Stimulated activated CD4-positive, alpha-beta T cell treated with anti-CD3 and anti-CD28 coated beads, Interleukin-2, amount 100 ng/mL, for 24 hours (primary cell): Measurements from ENCODE around the gene PRLR.

Experiments
- DNase-seq, 2 donors: peaks; one replicate each; pipeline ENCODE4 v3.0.0-alpha.2; 2020

The PRLR gene

GRCh38 chr5:35233121-35233520, 2.8 kb upstream of the PRLR start:
- DNase-seq, result no peak

DNA sequence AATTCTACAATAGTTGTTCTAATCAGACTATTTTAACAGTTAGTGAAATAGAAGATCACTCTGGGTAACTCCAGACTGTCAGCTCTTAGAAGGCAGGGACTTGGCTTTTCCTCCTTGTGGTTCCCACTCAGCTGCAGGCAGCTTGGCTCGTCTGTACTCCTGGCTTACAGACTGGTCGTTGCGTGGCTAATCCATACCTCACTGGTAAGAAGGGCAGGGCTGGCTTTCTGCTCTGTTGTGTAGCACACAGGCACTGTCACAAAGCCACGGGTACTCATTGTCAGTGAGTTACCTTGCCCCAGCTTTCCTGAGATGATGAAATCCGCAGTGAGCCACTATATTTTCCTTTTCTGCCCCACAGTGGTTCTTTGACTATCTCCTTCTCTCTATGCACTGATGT, 1.8 kb upstream of the PRLR start:
- no peak for DNase-seq

- peak in 1 of 2 donors; percentile 12 for DNase-seq
Observed at GRCh38 chr5:35229076-35230037, 930 bp downstream of the PRLR start.

- DNase-seq, result no peak
Observed at GRCh38 chr5:35228310-35228709, 2.0 kb downstream of the PRLR start.

DNA sequence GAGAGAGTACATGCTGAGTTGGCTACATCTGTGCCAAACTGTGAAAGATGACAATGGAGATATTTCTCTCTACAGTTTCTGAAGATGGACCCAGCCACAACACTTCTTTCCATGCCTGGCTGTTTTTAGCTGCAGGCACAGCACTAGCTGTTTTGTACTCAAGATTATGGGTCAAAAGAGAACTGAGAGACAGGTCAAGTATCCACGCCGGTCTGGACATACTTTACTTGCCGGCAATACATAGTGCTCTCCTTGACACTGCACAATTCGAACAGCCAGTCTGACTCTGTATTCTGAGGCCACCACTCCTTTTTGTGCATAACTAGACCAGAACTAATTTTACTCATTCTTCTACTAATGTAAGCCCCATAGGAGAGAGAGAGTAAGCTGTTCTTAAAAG, 2.6 kb downstream of the PRLR start:
- DNase-seq, result no peak

GRCh38 chr5:35223787-35224395, 6.4 kb downstream of the PRLR start:
- no peak for DNase-seq

DNA sequence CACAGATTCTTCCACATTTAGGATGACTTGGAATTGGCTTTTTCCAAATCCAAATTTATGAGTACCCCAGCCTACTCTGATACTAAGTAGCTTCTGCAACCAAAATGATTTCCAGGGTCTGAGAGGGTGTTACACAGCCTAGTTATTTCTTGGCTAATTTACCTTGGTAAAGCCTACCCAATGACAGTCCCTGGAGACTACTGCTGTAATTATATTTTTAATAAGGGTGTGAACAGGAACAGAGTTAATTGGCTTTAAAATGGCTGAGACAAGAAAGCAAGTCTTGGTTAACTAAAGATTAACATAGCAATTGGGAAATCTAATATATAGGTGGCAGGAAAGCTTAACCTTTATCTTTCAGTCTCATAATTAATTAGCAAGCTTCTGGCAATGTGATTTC, 9.3 kb downstream of the PRLR start:
- DNase-seq, result no peak

GRCh38 chr5:35218981-35219380, 11.3 kb downstream of the PRLR start:
- DNase-seq, result no peak

- no peak for DNase-seq
Observed at GRCh38 chr5:35214051-35214450, 16.2 kb downstream of the PRLR start.

DNA sequence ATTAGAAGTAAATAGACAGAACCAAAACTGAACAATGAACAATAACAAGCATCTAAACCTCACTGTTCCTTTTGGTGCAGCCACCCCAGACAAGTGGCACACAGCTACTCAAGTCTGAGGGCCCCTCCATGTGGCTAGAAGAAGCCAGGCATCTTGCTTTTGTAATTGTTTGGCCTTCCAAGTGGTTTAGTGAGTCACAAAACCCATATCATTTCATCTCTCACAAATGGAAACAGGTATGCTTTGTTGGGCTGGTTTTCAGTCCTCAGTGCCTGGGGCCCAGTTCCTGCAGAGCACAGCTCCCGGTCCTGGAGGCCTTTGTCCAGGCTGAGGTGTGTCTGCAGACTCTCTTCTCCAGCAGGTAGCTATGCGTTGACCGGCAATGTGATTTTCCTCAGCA, 16.7 kb downstream of the PRLR start:
- no peak for DNase-seq

- DNase-seq, result no peak
Observed at GRCh38 chr5:35212122-35212982, 17.9 kb downstream of the PRLR start.

- DNase-seq, result no peak
Observed at GRCh38 chr5:35209862-35210261, 20.4 kb downstream of the PRLR start.

DNA sequence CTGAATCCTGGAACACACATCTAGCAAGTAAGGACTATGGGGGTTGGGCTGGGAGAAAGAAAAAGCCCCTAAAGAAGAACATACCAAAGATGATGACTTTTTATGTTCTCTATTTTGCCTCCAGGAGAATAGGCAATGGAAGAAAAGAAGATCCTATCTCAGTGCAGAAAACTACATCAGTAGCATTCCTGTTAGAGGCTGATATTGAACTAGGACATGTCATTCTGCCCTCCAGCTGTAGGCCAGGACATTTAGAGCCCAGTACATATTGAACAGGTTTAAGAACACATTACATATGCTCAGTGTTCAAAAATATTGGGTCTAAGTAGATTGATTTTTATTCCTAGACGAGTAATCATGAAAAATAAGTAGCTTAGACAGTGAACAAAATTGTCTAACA, 24.7 kb downstream of the PRLR start:
- no peak for DNase-seq

GRCh38 chr5:35205186-35205585, 25.1 kb downstream of the PRLR start:
- DNase-seq, result no peak

DNA sequence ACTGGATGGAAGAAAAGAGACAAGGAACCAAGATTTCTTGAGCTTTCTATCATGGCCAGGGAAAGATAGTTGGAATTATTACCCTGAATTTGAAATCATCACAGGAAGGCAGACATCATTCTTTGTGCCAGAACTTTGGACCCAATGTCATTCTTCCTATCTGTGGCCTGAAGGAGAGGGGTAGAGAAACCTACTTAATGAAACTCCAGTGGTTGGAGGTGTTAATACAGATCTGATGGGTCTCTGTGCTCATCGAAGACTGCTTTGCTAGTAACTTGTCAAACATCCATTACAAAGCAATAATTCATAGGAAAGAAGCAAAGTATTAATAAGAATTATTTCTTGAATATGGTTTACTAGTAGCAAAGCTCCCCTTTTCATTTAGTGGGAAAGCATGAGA, 26.9 kb downstream of the PRLR start:
- DNase-seq, result no peak

- peak; percentile 39 to 55 for DNase-seq
Observed at GRCh38 chr5:35202319-35203111, 27.8 kb downstream of the PRLR start.

DNA sequence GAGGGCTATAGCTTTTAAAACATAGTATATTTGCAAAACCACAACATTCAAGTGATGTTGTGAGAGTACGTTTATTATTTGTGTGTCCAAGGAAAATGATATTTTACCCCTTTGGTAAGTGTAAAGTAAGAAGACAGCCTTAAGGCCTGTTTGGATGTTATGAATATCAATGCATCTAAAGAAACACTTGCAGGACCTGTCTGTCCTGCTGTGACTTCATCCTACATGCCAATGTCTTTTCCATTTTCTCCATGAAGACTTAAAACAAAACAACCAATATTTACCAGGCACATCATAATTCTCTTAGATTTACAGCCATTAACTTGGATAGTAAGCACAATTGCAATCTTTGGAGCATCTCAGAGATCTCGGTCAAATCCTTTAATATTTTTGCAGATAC, 29.0 kb downstream of the PRLR start:
- no peak for DNase-seq

GRCh38 chr5:35199886-35200285, 30.4 kb downstream of the PRLR start:
- DNase-seq, result no peak

- DNase-seq, result no peak
Observed at GRCh38 chr5:35198686-35199085, 31.6 kb downstream of the PRLR start.

DNA sequence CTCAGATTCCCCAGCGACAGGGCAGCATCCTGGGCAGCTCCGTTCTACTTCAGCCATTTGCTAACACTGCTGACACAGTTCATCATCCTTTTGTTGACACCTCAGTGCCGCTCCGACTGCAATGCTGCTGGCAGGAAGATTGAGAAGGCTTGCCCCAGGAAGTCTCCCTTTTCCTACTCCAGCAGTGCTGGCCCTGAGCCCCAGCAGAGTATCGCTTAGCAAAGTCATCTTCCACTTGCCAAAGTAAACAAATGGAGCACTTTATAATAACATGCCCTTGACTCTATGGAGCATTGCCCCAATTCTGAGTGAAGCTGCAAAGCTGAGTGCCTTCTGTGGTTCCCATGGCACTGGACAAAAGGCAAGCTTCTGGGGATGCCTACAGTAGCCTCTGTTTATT, 32.2 kb downstream of the PRLR start:
- DNase-seq, result no peak

- DNase-seq, result no peak
Observed at GRCh38 chr5:35197351-35197750, 32.9 kb downstream of the PRLR start.

GRCh38 chr5:35195472-35195852, 34.8 kb downstream of the PRLR start:
- no peak for DNase-seq
